Stimulated activated CD8-positive, alpha-beta memory T cell treated with anti-CD3 and anti-CD28 coated beads, Interleukin-12 subunit alpha, Interleukin-12 subunit beta, amount 100 ng/mL, for 1 hour (primary cell): ENCODE measurements around the gene PNCK.

Experiments used
- DNase-seq: peaks from one replicate; pipeline ENCODE4 v3.0.0-alpha.2; 2020; ENCODE audit warnings: low read depth

PNCK gene

GRCh38 chrX:153659268-153659667 is 14.3 kb downstream of the PNCK start:
- DNase-seq: no peak

- no peak for DNase-seq
These were observed 16.5 kb downstream of the PNCK start for GRCh38 chrX:153657161-153657560.

DNA sequence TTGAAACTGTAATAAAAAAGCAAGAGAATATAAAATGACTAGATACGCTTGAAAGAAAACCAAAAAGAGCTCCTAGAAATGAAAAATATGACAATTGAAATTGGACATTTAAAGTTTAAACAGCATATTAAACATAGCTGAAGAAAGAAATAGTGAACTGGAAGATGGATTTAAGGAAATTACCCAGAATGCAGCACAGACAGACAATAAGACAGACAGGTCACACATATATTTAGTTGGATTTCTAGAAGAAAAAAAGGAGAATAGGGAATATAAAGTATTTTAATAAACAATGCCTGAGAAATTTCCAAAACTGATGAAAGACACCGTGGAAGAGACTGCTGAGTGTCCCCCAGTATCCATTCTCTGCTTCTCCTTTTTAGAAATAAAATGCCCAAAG is 20.1 kb downstream of the PNCK start:
- DNase-seq: no peak

- no peak for DNase-seq
These were observed 22.0 kb downstream of the PNCK start for GRCh38 chrX:153651540-153652079.

DNA sequence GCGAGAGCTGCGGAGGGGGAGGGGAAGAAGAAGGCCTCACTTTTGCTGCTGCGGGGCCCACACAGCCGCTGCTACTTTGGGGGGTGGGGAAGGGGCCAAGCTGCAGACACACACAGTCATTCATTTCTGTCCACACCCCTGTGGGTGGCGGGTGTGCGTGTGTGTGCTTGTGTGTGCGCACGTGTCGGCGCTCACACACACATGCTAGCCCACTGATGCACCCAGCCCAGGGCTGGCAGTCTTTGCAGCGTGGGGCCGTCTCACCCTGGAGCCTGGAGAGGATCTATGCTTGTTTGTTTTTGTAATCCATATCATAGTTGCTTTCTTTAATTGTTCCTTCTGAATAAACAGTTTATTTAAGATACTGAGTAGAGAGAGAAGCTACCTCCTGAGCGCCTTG is 22.7 kb downstream of the PNCK start:
- DNase-seq: no peak

DNA sequence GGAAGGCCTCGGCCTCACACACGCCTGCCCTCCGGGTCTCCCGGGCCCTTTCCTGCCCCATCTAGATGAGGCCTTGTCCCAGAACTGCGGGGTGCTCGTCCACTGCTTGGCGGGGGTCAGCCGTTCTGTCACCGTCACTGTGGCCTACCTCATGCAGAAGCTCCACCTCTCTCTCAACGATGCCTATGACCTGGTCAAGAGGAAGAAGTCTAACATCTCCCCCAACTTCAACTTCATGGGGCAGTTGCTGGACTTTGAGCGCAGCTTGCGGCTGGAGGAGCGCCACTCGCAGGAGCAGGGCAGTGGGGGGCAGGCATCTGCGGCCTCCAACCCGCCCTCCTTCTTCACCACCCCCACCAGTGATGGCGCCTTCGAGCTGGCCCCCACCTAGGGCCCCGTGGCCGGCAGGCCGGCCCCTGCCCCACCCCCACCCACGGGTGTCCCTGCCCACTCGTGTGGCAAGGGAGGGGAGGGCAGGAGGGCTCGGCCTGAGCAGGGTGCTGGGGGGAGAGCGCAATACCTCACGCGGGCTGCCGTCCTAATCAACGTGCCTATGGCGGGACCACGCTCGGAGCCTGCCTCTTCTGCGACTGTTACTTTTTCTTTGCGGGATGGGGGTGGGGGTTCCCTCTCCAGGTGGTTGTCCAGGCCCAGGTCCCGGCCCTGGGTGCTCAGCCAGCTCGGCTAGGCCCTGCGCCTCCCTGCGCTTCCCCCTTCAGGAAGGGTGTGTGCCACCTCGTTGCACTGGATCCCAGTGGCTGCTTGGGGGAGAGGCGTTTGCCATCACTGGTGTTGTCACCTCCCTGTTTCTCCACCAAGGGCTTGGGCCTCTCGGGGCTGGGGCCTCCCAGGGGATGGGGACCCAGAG is 23.5 kb downstream of the PNCK start:
- no peak for DNase-seq

GRCh38 chrX:153649178-153649914 is 24.3 kb downstream of the PNCK start:
- no peak for DNase-seq

DNA sequence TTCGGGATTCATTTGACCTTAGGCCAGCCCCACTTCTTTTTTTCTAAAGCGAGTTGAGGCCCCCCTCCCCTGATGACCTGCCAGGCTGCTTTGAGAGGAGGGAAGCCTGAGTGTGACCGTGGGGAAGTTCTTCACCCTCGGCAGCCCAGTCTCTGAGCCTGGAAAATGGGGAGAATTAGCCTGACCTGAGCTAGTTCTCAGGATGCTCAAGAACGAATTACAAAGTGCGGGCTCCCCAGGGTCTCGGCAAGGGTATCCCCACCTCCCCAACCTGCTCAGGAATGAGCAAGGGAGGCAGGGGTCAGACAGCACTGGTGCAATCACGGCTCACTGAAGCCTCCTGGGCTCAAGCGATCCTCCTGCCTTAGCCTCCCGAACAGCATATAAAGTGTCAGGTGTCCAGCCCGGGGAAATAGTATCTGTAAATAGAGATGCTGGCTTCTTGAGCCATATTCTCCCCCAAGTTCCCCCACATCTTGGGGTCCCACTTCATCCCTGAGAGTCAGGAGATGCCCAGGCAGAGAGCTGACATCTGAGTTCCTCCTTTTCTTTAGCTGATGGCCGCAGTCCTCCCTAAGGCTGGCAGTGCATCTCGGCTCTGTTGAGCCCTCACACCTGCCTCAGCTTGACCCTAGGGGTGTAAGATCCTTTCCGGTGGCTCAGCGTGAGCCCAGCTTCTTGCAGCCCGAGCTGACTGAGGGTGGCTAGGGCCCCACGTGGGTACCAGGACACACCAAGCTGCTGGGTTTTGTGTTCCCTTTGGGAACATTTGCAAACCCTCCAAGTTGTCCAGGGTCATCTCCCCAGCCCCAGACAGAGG is 25.0 kb downstream of the PNCK start:
- no peak for DNase-seq

DNA sequence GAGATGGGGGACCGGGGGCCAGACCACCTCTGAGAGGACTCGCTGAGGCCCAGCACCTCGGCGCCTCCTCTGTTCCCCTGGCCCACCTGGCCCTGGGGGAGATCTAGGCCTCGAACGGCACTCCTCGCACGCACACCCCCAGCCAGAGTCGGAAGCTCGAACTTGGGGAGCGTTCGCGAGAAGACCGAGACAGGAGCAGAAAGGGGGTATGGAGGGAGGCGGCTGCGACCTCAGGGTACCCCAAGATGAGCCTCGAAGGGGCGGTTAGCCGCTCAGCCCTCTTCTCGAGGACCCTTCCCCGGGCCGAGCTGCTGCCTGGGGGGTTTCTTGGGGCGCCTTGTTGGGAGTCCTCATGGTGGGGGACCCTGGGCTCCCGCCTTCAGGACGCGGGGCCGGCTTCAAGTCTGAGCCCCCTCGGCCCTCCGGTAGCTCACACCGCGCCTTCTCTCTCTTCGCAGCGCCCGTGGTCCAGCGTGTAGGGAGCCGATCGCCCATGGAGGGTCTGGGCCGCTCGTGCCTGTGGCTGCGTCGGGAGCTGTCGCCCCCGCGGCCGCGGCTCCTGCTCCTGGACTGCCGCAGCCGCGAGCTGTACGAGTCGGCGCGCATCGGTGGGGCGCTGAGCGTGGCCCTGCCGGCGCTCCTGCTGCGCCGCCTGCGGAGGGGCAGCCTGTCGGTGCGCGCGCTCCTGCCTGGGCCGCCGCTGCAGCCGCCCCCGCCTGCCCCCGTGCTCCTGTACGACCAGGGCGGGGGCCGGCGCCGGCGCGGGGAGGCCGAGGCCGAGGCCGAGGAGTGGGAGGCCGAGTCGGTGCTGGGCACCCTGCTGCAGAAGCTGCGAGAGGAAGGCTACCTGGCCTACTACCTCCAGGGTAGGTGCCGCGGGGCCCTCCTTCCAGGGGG is 25.9 kb downstream of the PNCK start:
- no peak for DNase-seq

DNA sequence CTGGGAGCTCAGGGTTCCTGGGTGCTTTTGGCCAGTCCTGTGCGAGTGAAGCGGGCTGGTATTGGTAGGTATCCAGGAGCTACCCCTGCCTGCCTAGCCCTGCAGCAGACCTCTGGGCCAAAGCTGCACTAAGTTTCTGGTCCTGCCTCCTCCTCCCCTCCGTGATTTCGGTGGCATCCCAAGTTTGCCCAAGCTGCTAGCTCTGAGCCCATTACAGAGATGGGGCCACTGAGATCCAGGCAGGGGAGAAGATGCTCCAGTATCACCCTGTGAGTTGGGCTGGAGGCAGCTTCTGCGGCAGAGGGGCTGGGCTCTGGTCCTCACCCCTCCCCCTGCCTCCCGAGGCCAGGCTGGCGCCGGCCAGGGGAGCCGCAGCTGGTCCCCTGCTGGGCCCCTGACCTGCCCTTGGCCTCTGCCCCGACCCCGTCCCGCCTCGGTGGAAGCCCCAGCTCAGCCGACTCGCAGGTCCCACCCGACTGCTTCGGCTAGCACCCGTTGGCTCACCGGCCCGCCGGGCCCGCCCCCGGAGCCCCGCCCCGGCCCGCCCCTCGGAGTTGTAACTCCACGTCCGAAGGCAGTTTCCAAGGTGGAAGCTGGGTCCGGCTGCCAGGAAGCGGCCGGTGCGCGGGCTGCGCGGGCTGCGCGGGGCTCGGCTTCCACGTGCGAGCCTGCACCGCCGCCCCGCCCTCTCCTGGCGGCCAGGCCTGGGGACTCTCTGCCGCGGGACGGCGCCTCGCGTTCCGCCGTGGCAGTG is 26.8 kb downstream of the PNCK start, which contains the start of gene DUSP9:
Gene DUSP9, plus strand, starts transcription at position 584 of the 754 bp plus-strand sequence. CDS start 751 bp downstream, outside the sequence.
- DNase-seq: no peak

GRCh38 chrX:153645921-153646488 is 27.6 kb downstream of the PNCK start:
- DNase-seq: no peak

DNA sequence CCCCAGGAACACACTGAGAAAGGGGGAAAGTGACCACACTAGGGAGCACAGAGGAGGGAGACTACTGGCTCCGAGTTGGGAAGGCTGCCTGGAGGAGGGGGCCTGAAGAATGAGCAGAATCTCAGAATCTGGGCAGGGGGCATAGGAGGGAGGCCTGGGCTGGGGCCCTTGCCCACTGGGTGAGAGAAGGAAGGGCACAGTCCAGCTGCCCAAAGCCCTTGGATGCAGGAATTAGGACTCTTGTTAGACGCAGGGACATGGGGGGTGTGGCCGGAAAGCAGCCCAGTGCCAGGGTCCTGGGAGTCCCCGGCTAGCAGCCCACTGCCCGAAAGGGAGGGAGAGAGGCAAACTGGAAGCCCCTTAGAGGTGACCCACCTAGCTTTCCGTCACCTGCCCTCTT is 28.5 kb downstream of the PNCK start:
- no peak for DNase-seq

- DNase-seq: no peak
These were observed 29.1 kb downstream of the PNCK start for GRCh38 chrX:153644356-153645125.

DNA sequence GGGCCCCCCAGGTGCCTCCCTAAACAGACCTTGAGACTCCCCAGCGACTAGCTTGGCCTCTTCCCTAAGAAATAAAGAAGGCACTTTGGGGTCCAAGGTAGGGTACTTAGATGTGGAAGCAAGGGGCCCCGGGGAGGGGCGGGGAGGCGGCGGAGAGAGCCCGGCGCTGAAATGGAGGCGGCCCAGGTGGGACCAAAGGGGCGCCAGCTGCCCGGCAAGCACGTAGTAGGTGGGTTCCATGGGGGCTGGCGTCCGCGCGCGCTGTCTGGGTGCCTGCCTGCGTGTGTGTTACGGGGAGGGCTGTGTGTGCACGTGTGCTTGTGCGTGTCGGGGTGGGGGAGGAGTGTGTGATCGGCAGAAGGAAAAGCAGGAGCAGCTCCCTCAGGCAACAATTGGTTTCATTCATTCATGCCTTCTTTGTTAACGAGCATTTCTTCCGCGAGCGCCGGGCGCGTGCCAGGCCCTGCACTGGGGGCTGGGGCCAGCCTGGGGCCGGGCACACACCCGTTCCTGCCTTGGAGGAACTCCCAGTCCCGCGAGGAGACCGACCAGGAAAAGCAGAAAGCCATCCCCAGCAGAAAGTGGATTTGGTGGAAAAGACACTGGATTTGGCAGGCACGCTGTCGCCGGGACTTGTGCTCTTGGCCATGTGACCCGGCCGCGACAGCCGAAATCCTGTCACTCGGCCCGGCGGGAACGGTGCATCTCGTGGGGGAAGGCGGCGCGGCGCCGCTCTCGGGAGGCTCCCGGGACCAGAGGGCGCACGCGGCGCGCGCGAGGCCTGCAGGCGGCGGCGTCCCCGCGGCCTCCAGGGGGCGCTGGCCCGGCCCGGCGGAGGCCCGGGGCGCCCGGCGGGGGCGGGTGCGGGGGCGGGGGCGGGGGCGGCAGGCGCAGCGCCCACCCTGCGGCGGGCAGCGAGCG is 29.9 kb downstream of the PNCK start:
- DNase-seq: no peak

DNA sequence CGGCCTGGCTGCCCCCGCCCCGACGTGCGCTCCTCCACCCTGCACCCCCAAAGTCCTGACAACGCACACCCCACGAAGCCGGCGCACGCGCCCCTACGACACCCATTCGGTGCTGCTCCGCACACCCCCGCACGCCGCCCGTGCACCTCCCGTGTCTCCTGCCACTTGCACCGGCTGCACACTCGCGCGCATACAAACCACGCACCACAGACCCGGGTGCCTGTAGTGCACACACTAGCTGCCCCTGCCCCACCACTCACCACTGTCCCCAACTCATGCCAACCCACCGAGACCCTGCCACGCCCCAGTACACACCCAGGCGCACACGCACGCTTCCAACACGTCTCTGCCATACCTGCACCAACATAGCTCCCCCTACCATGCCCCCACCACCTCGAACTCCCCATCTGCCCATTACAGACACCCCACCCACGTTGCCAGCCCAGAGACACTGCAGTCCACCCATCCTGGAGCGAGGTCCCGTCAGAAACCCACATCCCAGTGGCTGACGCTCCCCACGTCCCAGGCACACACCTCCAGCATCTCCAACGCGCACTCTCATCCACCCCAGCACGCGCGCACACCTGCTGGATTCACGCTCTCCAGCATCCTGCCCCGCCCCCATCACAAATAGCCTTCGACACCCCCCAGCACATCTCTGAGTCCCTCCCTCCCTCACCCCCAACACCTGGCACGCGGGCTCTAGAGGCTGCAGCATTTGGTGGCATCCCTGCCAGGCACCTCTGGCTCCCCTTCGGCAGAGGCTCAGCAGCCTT is 30.8 kb downstream of the PNCK start:
- DNase-seq: no peak

- DNase-seq: no peak
These were observed 31.5 kb downstream of the PNCK start for GRCh38 chrX:153642051-153642654.

- DNase-seq: no peak
These were observed 32.0 kb downstream of the PNCK start for GRCh38 chrX:153641627-153642026.
